H9 (cell line): ENCODE data around the gene STIM2. TPM values are rescaled to one million over a fixed set of nuclear protein-coding genes. Genes with fewer than 3 reads are reported as not detected.

Experiments
- DNase-seq: peaks from one replicate; pipeline ENCODE4 v3.0.0-alpha.2; 2017
- H2AFZ ChIP-seq: one replicate; pipeline ENCODE4 v1.6.1; 2013; ENCODE audit warnings: mild to moderate bottlenecking, low read length, control low read depth, moderate library complexity
- H2AK5ac ChIP-seq: 2 replicates; pipeline ENCODE4 v1.6.1; 2013; ENCODE audit warnings: low read length, control low read depth, mixed read lengths; ENCODE audit not compliant: insufficient read length
- H2BK120ac ChIP-seq: one replicate; pipeline ENCODE4 v1.6.1; 2013; ENCODE audit warnings: low read depth, mild to moderate bottlenecking, low read length, control low read depth, inconsistent platforms; ENCODE audit not compliant: poor library complexity, severe bottlenecking
- H2BK12ac ChIP-seq: 2 replicates; pipeline ENCODE4 v1.6.1; 2013; ENCODE audit warnings: low read length, control low read depth, mixed read lengths, low read depth; ENCODE audit not compliant: insufficient read length
- H2BK15ac ChIP-seq: 2 replicates; pipeline ENCODE4 v1.6.1; 2013; ENCODE audit warnings: low read depth, low read length, control low read depth
- H2BK20ac ChIP-seq: one replicate; pipeline ENCODE4 v1.6.1; 2013; ENCODE audit warnings: low read depth, mild to moderate bottlenecking, low read length, control low read depth, inconsistent platforms; ENCODE audit not compliant: poor library complexity, severe bottlenecking
- H2BK5ac ChIP-seq: 2 replicates; pipeline ENCODE4 v1.6.1; 2013; ENCODE audit warnings: low read length, control low read depth, mixed read lengths; ENCODE audit not compliant: insufficient read length
- H3K14ac ChIP-seq: 2 replicates; pipeline ENCODE4 v1.6.1; 2013; ENCODE audit warnings: low read length, control low read depth; ENCODE audit not compliant: insufficient read depth
- H3K18ac ChIP-seq: 2 replicates; pipeline ENCODE4 v1.6.1; 2013; ENCODE audit warnings: low read depth, mild to moderate bottlenecking, mixed read lengths, low read length, control low read depth; ENCODE audit not compliant: insufficient read length
- H3K23ac ChIP-seq: 2 replicates; pipeline ENCODE4 v1.6.1; 2013; ENCODE audit warnings: low read length, control low read depth, mixed read lengths, low read depth; ENCODE audit not compliant: insufficient read length
- H3K23me2 ChIP-seq: 2 replicates; pipeline ENCODE4 v1.6.1; 2013; ENCODE audit warnings: low read depth, mild to moderate bottlenecking, mixed read lengths, low read length, control low read depth; ENCODE audit not compliant: insufficient read length, poor library complexity, severe bottlenecking
- H3K27ac ChIP-seq: 2 replicates; pipeline ENCODE4 v1.5.1; 2013; ENCODE audit warnings: low read length, control low read depth, mixed read lengths, low read depth; ENCODE audit not compliant: insufficient read length
- H3K27me3 ChIP-seq: 2 replicates; pipeline ENCODE4 v1.6.1; 2013; ENCODE audit warnings: low read length, control low read depth, inconsistent platforms; ENCODE audit not compliant: insufficient read depth
- H3K4ac ChIP-seq: 2 replicates; pipeline ENCODE4 v1.6.1; 2013; ENCODE audit warnings: low read depth, mild to moderate bottlenecking, control low read depth, inconsistent platforms, low read length, moderate library complexity
- H3K4me1 ChIP-seq: 2 replicates; pipeline ENCODE4 v1.6.1; 2013; ENCODE audit warnings: low read length, control low read depth, inconsistent platforms; ENCODE audit not compliant: insufficient read depth
- H3K4me2 ChIP-seq: 2 replicates; pipeline ENCODE4 v1.6.1; 2013; ENCODE audit warnings: low read length, control low read depth, mixed read lengths; ENCODE audit not compliant: insufficient read length, insufficient read depth
- H3K56ac ChIP-seq: 2 replicates; pipeline ENCODE4 v1.6.1; 2013; ENCODE audit warnings: low read depth, mild to moderate bottlenecking, mixed read lengths, low read length, control low read depth; ENCODE audit not compliant: insufficient read length
- H3K79me1 ChIP-seq: 2 replicates; pipeline ENCODE4 v1.6.1; 2013; ENCODE audit warnings: low read depth, mild to moderate bottlenecking, moderate library complexity, low read length, control low read depth, inconsistent platforms; ENCODE audit not compliant: insufficient read depth, poor library complexity, severe bottlenecking
- H3K79me2 ChIP-seq: 2 replicates; pipeline ENCODE4 v1.6.1; 2013; ENCODE audit warnings: low read length, control low read depth, inconsistent platforms; ENCODE audit not compliant: insufficient read depth
- H3K9ac ChIP-seq: 2 replicates; pipeline ENCODE4 v1.6.1; 2013; ENCODE audit warnings: low read length, control low read depth, mixed read lengths; ENCODE audit not compliant: insufficient read length; ENCODE audit errors: extremely low read depth
- H3K9me3 ChIP-seq: one replicate; pipeline ENCODE4 v1.6.1; 2013; ENCODE audit warnings: low read depth, low read length, inconsistent platforms; ENCODE audit not compliant: control insufficient read depth
- H3T11ph ChIP-seq: one replicate; pipeline ENCODE4 v1.6.1; 2013; ENCODE audit warnings: mild to moderate bottlenecking, low read length, control low read depth, inconsistent platforms
- H4K20me1 ChIP-seq: one replicate; pipeline ENCODE4 v1.6.1; 2013; ENCODE audit not compliant: control insufficient read depth, insufficient read length, insufficient read depth
- H4K5ac ChIP-seq: 2 replicates; pipeline ENCODE4 v1.6.1; 2013; ENCODE audit warnings: low read depth, mild to moderate bottlenecking, mixed read lengths, low read length, control low read depth; ENCODE audit not compliant: insufficient read length
- H4K8ac ChIP-seq: replicated peaks from 2 replicates; pipeline ENCODE4 v1.6.1; 2013; ENCODE audit warnings: low read length, control low read depth, mixed read lengths, low read depth; ENCODE audit not compliant: insufficient read length
- H4K91ac ChIP-seq: 2 replicates; pipeline ENCODE4 v1.6.1; 2013; ENCODE audit warnings: low read depth, mild to moderate bottlenecking, moderate library complexity, mixed read lengths, low read length, control low read depth; ENCODE audit not compliant: insufficient read length
- H3K27ac Mint-ChIP-seq, 3 experiments: 2 replicates in 2 of 3; 3 replicates in 1 of 3; pipeline ENCODE4 v1.8.0; 2020 to 2021; ENCODE audit warnings: mixed read lengths in 3 of 3, mild to moderate bottlenecking in 1 of 3, moderate library complexity in 1 of 3
- H3K27me3 Mint-ChIP-seq: 2 replicates; pipeline ENCODE4 v1.8.0; 2021; ENCODE audit warnings: low read depth, mild to moderate bottlenecking, moderate library complexity, mixed read lengths
- H3K36me3 Mint-ChIP-seq, 3 experiments: 2 replicates in 2 of 3; 3 replicates in 1 of 3; pipeline ENCODE4 v1.8.0; 2020 to 2021; ENCODE audit warnings: low read depth in 3 of 3, mixed read lengths in 3 of 3; ENCODE audit not compliant: insufficient read depth in 1 of 3
- H3K4me1 Mint-ChIP-seq, 2 experiments: 2 replicates each; pipeline ENCODE4 v1.8.0; 2020; ENCODE audit warnings: mixed read lengths in 2 of 2
- H3K4me3 Mint-ChIP-seq, 2 experiments: 2 replicates in 1 of 2; 3 replicates in 1 of 2; pipeline ENCODE4 v1.8.0; 2020 to 2021; ENCODE audit warnings: mild to moderate bottlenecking in 2 of 2, mixed read lengths in 2 of 2, moderate library complexity in 1 of 2
- H3K9me3 Mint-ChIP-seq, 2 experiments: 2 replicates in 1 of 2; 3 replicates in 1 of 2; pipeline ENCODE4 v1.8.0; 2020; ENCODE audit warnings: mild to moderate bottlenecking in 2 of 2, mixed read lengths in 2 of 2, moderate library complexity in 1 of 2
- WGBS: extraction: QIAGEN DNeasy Blood & Tissue Kit; methylation state at CpG from one replicate; pipeline ENCODE4 v1.1.7; 2013; ENCODE audit warnings: missing lambda C conversion rate, low lambda C conversion rate, mixed read lengths; ENCODE audit not compliant: insufficient read length; ENCODE audit errors: extremely low coverage; 5-methylcytosine and 5-hydroxymethylcytosine counted together
- total RNA-seq: library from RNA; stranded (reverse); gene quantifications from 2 replicates; pipeline ENCODE4 v1.2.1, GENCODE V29; 2021
- TF ChIP-seq, protein P1 (sequence below): fragments of 200-600 bp; sonication (generic); conservative IDR thresholded peaks from 3 replicates; pipeline ENCODE4 v1.8.0; 2021; ENCODE audit warnings: antibody characterized with exemption, mild to moderate bottlenecking

STIM2 gene
- total RNA-seq, 1 experiment from 2014 or later = 26.2 TPM

DNA sequence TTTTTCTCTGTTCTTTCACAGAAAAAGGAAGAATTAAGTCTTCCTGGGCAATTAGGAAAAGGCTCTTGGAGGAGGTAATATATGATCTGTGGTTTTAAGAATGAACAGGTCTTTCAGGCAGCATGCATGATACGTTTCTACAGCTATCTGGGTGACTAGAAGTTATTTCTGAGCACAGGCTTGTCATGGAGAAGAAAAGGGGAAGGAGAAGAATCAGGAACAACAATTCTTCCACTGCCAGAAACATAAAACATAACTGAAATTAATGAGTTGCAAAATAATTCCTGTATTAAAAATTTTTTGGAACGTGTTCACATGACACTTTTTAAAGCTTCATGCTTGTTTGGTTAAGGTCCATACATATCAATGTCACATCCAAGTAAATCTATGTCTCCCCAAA, 17.7 kb upstream of the STIM2 start:
- TF ChIP-seq, protein P1, sequence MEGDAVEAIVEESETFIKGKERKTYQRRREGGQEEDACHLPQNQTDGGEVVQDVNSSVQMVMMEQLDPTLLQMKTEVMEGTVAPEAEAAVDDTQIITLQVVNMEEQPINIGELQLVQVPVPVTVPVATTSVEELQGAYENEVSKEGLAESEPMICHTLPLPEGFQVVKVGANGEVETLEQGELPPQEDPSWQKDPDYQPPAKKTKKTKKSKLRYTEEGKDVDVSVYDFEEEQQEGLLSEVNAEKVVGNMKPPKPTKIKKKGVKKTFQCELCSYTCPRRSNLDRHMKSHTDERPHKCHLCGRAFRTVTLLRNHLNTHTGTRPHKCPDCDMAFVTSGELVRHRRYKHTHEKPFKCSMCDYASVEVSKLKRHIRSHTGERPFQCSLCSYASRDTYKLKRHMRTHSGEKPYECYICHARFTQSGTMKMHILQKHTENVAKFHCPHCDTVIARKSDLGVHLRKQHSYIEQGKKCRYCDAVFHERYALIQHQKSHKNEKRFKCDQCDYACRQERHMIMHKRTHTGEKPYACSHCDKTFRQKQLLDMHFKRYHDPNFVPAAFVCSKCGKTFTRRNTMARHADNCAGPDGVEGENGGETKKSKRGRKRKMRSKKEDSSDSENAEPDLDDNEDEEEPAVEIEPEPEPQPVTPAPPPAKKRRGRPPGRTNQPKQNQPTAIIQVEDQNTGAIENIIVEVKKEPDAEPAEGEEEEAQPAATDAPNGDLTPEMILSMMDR = no peak
- no peaks in the 10 kb centered on the region for H4K20me1 ChIP-seq
- no peak overlapping the region for H3K56ac ChIP-seq
- H3K9ac ChIP-seq = no peak overlapping the region
- no peak overlapping the region for H4K91ac ChIP-seq
- no peak overlapping the region for H4K8ac ChIP-seq
- H3K4ac ChIP-seq = no peak overlapping the region
- Mint-ChIP-seq H3K4me1 (peaks cover 8 to 13% of the 10 kb centered on the region in 2 experiments; a peak in 3 of 4 replicates), H3K9me3 (peaks cover 0 to 2% of the 10 kb centered on the region in 2 experiments; a peak in 1 of 5 replicates), H3K27ac (no peak overlapping the region; a peak in 1 of 7 replicates), H3K27me3 (no peaks in the 10 kb centered on the region), H3K36me3 (no peaks in the 10 kb centered on the region), H3K4me3 (no peak overlapping the region)
- no peaks in the 10 kb centered on the region for H3K23me2 ChIP-seq
- no peak overlapping the region for H4K5ac ChIP-seq
- no peaks in the 10 kb centered on the region for H3K27me3 ChIP-seq
- H2BK120ac ChIP-seq = no peak overlapping the region
- H3K4me1 ChIP-seq = no peaks in the 10 kb centered on the region
- H3K27ac ChIP-seq = no peak overlapping the region
- no peak overlapping the region for H3T11ph ChIP-seq
- no peak overlapping the region for H2BK20ac ChIP-seq
- no CpG with 5 or more reads among the region's 2 CpGs for WGBS
- no peaks in the 10 kb centered on the region for H3K79me2 ChIP-seq
- H2AK5ac ChIP-seq = no peak overlapping the region
- no peak for DNase-seq
- H2AFZ ChIP-seq = no peak overlapping the region
- H3K23ac ChIP-seq = no peak overlapping the region
- H3K18ac ChIP-seq = no peak overlapping the region
- no peaks in the 10 kb centered on the region for H3K9me3 ChIP-seq
- no peaks in the 10 kb centered on the region for H3K79me1 ChIP-seq
- no peak overlapping the region for H2BK12ac ChIP-seq
- no peak overlapping the region for H3K14ac ChIP-seq
- H2BK15ac ChIP-seq = no peak overlapping the region
- H3K4me2 ChIP-seq = no peak overlapping the region
- H2BK5ac ChIP-seq = no peak overlapping the region
